ENCODE results near the gene HLCS. TPM values are rescaled to one million over a fixed set of nuclear protein-coding genes. Genes with fewer than 3 reads are reported as not detected.

The HLCS gene
- polyA plus RNA-seq, 1 donor (not counting 4 experiments of a cell fraction or from before 2014, with no cell fraction given), result 11.5 TPM

GRCh38 chr21:36804874-36805611, 161.4 kb downstream of the HLCS start:
- H3K27me3 ChIP-seq (ENCODE audit: control insufficient read depth, extremely low read depth, insufficient read depth, low read length), result no peaks in the 10 kb centered on the region
- no peaks in the 10 kb centered on the region for H3K36me3 ChIP-seq (ENCODE audit: control insufficient read depth in 2 of 2, extremely low read depth in 1 of 2, insufficient read depth in 2 of 2, low read length in 2 of 2)
- TF ChIP-seq EZH2 (IDR thresholded peaks at IDR 0.05; ENCODE audit: low read length) (no peak), CTCF (optimal IDR thresholded peaks at IDR 0.05 in 1 of 3, IDR thresholded peaks at IDR 0.05 in 1 of 3, conservative IDR thresholded peaks at IDR 0.05 in 1 of 3; ENCODE audit: extremely low read depth in 1 of 3, insufficient read depth in 2 of 3, low read length in 3 of 3) (no peak)
- DNase-seq (ENCODE audit: low read depth, low spot score), result no peak
- no peaks in the 10 kb centered on the region for H3K79me2 ChIP-seq (ENCODE audit: control insufficient read depth, insufficient read depth, low read length)
- no peak for FAIRE-seq
- dilution Hi-C loops (cut with MboI; ENCODE audit: extremely low pct_ligation_motif_present, low sequenced_read_pairs), result no loop called here
- H3K9me1 ChIP-seq (ENCODE audit: control insufficient read depth, extremely low read depth, insufficient read depth, low read length), result no peaks in the 10 kb centered on the region
- no peaks in the 10 kb centered on the region for H3K9me3 ChIP-seq (ENCODE audit: control insufficient read depth, low read depth, low read length)
- no peak overlapping the region for H3K9ac ChIP-seq (ENCODE audit: control insufficient read depth, extremely low read depth, insufficient read depth, low read length)
- H3K4me3 ChIP-seq (ENCODE audit: control insufficient read depth in 2 of 3, extremely low read depth in 1 of 3, insufficient read depth in 2 of 3, low read depth in 1 of 3, low read length in 3 of 3), result no peak overlapping the region
- no peaks in the 10 kb centered on the region for H4K20me1 ChIP-seq (ENCODE audit: control insufficient read depth, extremely low read depth, insufficient read depth, low read length)
- no peak overlapping the region for H2AFZ ChIP-seq (ENCODE audit: control insufficient read depth, low read length)
- H3K27ac ChIP-seq (ENCODE audit: control insufficient read depth, insufficient read depth, low read length), result no peak overlapping the region
- H3K4me1 ChIP-seq (ENCODE audit: control insufficient read depth, extremely low read depth, insufficient read depth, low read length), result no peaks in the 10 kb centered on the region
- H3K4me2 ChIP-seq (ENCODE audit: control insufficient read depth, extremely low read depth, insufficient read depth, low read depth, low read length), result no peak overlapping the region

- no peak overlapping the region for H2AFZ ChIP-seq (ENCODE audit: control insufficient read depth, low read length)
- no peak overlapping the region for H3K4me2 ChIP-seq (ENCODE audit: control insufficient read depth, extremely low read depth, insufficient read depth, low read depth, low read length)
- H4K20me1 ChIP-seq (ENCODE audit: control insufficient read depth, extremely low read depth, insufficient read depth, low read length), result no peaks in the 10 kb centered on the region
- H3K4me3 ChIP-seq (ENCODE audit: control insufficient read depth in 2 of 3, extremely low read depth in 1 of 3, insufficient read depth in 2 of 3, low read depth in 1 of 3, low read length in 3 of 3), result no peak overlapping the region
- H3K9ac ChIP-seq (ENCODE audit: control insufficient read depth, extremely low read depth, insufficient read depth, low read length), result no peak overlapping the region
- H3K79me2 ChIP-seq (ENCODE audit: control insufficient read depth, insufficient read depth, low read length), result no peaks in the 10 kb centered on the region
- DNase-seq (ENCODE audit: low read depth, low spot score) (no peak), FAIRE-seq (no peak)
- dilution Hi-C loops (cut with MboI; ENCODE audit: extremely low pct_ligation_motif_present, low sequenced_read_pairs), result no loop called here
- H3K27ac ChIP-seq (ENCODE audit: control insufficient read depth, insufficient read depth, low read length), result no peak overlapping the region
- H3K27me3 ChIP-seq (ENCODE audit: control insufficient read depth, extremely low read depth, insufficient read depth, low read length), result no peaks in the 10 kb centered on the region
- no peaks in the 10 kb centered on the region for H3K9me3 ChIP-seq (ENCODE audit: control insufficient read depth, low read depth, low read length)
- no peaks in the 10 kb centered on the region for H3K4me1 ChIP-seq (ENCODE audit: control insufficient read depth, extremely low read depth, insufficient read depth, low read length)
- no peaks in the 10 kb centered on the region for H3K36me3 ChIP-seq (ENCODE audit: control insufficient read depth in 2 of 2, extremely low read depth in 1 of 2, insufficient read depth in 2 of 2, low read length in 2 of 2)
- TF ChIP-seq CTCF (optimal IDR thresholded peaks at IDR 0.05 in 1 of 3, IDR thresholded peaks at IDR 0.05 in 1 of 3, conservative IDR thresholded peaks at IDR 0.05 in 1 of 3; ENCODE audit: extremely low read depth in 1 of 3, insufficient read depth in 2 of 3, low read length in 3 of 3) (no peak), EZH2 (IDR thresholded peaks at IDR 0.05; ENCODE audit: low read length) (no peak)
- no peaks in the 10 kb centered on the region for H3K9me1 ChIP-seq (ENCODE audit: control insufficient read depth, extremely low read depth, insufficient read depth, low read length)
Measured at GRCh38 chr21:36803816-36804439, 162.5 kb downstream of the HLCS start.
